GDM1 (cell line): Measurements from ENCODE around the gene HDAC4.
"Not testable (repeated sequence)": the region's sequence is repeated elsewhere in the genome, so short reads cannot be mapped to it uniquely, and the experiment has no call there.

Source experiments
- DNase-seq: peaks from one replicate; lab custom pipeline; 2025; lab: John Stamatoyannopoulos, UW

Gene HDAC4

DNA sequence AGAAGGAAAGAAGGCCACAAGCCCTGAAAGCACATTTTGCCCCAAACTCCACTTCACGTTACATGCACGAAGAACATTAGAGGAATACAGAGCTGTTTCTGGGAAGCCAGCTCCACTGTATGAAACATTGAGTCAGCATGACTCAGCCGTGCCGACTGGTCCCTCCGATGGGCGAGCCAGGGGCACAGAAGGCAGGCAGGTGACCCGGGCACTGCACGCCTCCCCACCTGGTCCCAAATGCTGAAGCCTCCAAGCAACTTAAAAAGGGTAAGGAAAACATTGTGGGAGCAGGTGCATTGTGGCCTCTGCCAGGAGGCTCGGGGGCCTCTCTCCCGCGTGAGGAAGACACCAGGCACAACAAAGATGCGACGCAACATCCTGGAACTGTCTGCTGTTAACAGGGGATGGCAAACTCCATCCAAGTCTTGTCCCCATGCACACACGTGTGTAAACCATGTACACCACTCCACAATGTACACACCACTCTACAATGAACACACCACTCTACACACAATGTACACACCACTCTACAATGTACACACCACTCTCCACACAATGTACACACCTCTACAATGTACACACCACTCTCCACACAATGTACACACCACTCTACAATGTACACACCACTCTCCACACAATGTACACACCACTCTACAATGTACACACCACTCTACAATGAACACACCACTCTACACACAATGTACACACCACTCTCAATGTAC lies 120.4 kb downstream of the HDAC4 start:
- DNase-seq = not testable (repeated sequence)

DNA sequence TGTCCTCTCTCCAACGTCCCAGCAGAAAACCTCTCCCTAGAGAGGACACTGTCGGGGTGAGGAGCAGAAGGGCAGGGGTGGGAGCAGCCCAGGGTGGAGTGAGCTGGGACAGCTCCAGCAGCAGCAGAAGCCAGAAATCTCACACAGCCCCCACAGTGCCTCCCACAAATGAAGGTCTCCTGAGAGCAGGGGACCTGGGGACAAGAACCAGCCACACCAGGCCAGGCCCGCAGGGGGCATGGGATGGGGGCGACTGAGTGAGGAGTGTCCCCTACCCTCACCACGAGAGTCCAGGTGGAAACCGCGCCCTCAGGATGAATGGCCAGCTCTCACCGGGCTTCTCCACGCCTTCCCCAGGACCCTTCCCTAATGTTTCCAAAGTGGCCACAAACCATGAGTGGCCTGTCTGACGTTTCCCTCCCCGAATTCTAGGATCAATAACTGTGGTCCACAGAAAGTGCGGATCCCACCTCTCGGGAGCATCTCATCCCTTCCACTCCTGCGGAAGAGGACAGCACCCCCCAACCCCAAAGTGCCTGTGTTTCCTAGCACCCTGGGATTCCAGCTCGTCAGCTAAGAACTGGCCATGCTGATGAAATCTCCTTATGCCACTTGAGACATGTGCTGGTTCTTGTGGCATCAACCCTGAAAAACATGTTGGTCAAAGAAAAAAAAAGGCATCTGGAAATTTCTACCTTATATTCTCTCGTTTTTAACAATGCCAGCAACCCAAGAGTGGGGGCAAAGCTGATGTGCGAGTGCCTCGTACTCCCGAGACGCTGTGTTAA lies 121.1 kb downstream of the HDAC4 start:
- DNase-seq = no peak

DNA sequence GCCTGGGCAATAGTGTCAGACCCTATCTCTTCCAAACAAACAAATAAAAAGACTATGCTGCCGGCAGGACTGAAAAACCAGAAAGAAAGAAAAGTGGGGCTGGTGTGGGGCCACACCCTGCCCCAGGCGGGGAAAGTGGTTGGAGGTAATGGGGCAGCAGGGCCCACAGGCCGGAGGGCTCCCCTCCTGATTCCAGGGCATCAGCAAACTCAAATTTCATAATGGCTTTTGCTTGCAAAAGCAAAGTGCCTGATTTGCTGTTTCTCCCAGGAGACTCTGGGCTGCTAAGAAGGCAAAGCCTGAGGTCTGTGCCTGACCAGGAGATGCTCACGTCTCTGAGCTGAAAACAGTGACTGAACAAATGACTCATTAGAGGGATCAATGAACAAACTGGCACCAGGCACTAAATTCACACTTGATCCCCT lies 121.9 kb downstream of the HDAC4 start:
- DNase-seq = no peak

DNA sequence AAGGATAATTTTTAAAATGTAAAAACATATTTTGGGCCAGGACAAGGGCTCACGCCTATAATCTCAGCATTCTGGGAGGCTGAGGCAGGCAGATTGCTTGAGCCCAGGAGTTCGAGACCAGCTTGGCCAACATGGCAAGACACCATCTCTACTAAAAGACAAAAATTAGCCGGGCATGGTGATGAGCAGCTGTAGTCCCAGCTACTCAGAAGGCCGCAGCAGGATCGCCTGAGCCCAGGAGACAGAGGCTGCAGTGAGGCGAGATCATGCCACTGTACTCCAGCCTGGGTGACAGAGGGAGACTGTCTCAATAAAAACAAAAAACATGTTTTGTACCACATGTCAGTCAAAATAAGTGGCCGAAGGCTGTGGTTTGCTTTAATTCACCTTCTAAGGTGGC lies 122.5 kb downstream of the HDAC4 start:
- no peak for DNase-seq

DNA sequence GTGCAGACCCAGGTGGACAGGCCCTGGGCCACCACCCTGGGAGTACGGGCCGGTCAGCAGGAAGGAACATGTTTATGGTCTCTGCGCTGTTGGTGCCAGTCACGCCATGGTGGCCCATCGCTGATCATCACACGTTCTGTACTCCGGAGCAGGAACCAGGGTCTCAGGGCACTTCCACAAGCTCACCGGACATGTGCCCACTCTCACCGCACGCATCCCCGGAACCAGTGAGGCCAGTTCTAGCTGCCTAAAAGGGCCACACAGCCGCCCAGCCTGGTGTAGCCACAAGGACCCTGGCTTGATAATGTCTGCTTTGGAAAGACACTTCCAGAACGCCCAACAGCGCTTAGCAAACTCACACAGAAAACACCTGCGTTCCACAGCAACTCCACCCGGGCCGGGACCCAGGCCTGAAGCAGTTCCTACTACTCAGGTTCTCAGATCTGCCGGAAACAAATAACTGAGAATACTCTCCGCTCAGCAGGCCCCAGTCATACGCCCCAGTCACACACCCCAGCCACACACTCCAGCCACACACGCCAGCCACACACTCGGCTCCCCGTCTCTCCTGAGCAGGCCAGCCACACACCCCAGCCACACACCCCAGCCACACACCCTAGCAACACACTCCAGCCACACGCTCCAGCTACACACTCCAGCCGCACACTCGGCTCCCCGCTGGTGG lies 123.3 kb downstream of the HDAC4 start:
- no peak for DNase-seq

DNA sequence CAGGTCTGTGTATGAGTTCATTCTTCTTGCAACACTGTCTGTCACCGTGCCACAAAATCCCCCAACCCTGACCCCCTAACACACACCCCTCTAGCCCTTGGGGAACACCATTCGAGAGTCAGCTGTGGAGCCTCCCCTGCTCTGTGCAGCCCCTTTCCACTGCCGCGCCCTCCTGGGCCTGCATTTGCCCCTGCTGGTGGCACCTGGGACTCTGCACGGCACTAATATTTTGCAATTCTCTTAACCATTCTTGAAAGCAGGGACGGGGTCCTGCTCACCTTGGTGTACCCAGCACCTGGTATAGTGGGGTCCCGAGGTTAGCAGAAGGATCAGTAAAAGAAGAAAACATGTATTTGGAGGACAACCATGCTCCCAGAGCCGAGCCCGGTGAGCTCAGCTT lies 124.0 kb downstream of the HDAC4 start:
- DNase-seq = no peak

DNA sequence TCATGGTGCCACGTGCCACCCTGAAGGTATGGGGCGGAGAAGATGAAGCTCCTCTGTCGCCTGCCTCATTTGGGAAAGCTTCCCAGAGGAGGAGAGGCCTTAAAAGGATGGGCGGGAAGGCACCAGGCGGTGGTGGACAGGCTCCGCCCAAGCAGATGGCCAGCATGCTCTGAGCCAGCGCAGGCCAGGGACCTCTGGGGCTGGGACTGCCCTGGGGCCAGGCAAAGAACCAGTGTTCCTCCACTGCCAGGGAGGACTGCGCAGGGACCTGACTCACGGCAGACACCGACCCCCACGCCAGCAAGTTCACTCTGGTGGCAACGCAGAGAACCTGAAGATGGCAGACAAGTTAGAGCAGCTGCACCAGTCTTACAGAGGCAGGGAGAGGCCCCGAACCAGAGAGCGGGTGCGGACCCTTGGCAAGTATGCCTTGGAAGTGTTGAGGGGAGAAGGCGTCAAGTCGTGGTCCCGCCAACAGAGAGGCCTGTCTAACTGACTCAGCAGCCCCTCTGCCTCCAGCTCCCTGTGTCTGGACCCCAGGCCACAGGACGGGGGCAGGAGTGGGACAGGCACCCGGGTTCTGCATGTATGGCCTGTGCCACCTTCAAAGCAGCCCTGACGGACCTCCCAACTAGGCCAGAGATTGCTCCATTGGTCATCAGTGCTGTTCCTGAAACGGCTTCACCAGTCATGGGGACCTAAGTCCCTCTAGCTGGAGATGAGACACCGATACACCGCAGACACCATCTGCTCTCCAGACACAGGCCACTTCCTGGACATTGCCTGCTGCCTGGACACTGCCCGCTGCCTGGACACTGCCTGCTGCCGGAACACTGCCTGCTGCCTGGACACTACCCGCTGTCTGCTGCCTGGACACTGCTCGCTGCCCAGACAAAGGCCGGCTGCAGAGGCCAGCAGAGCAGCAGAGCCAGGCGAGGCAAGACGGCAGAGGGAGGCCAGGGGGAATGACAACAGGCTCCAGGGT lies 124.7 kb downstream of the HDAC4 start:
- no peak for DNase-seq

DNA sequence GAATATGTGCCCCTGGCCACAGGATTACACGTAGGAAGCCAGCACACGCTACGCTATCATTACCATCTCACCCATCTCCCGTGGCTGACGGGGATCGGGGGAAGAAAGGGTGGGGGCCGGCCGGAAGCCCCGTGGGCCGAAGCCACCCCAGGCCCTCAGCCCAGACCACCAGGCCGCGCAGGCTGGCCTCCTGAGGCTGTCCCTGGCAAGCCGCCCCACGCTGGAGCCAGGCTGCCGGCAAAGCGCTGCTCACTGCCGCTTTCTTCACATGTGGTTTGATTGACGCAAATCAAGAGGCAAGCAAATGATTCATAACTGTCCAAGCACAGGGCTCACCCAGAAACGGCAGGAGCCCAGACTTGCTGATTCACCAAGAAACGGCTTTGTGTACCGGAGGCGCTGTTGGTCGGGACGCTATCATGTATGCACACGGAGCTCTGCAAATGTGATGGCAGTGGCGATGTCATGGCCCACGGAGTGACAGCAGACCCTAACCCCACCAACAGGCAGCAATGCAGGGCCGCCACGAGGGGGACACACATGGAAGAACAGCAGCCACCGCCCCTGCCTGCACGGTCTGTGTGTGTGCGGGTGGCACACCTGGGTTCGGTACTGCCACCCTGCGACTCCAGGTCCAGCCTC lies 125.7 kb downstream of the HDAC4 start:
- peak; percentile 73 for DNase-seq

DNA sequence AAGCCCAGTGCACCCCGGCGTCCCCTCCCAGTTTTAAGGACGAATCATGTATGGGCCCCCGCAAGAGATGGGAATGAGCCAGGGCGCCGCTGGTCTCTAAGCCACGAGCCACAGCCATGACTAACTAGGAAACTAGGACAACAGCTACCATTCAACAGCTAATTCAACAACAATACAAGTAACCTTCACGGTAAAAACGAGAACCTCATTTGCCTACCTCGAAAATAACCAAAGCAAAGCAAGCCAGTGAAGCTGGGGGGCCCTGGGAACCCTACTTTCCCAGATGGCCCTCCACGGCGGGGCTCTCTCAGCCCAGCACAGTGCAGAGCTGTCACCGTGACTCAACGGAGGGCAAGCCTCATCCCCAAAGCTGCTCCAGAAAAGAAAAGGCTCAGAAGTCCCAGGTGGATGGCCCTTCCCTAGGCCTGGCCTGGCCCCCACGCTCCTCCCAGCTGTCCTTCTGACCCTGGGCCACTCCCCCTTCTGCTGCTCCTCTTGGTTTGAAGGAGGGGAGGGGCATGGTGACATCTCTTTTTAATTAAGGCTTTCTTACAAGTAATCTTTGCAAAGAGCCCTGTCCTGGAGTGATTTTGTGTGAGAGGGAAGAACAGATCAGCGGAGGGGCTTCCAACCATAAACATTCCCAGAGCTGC lies 126.3 kb downstream of the HDAC4 start:
- no peak for DNase-seq

DNA sequence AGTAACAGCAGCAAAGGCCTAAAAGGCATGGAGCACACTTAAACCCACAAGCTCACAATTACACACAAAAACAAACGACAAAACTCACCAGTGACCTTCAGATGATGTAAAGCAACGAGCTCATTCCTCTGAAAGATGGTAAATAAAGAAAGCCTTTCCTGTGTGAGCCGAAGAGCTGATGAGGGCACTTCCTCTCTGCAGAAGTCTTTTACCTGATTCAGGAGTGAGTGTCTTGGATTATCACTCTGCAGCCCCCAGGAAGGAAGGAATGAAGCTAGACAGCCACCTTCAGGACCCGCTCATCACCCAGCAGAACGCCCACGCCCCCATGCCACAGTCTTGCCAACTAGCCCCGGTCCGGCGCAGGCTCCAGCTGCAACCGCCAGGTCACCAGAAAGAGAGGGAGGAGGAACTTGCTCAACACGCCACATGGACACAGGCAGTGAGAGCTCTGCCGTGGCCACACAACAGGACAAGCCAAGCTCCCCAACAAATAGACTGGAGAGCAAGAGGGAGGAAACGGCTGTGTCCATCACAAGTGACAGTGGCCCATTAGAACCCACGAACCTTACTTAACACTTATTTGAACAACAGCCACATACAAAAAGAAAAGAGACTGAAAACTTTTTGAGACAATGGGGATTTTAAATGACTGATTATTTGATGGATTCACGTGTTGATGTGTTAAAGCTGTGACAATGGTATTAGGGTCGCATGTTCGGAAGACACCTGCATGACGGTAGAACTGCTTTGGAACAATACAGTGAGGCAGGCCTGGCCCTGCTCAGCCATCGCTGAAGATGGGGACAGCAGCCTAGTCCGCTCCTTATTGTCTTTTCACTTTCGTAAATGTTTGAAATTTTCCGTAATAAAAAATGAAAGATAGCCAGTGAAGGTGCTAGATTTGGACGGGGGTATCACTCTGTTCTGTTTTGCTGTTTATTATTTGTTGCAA lies 127.3 kb downstream of the HDAC4 start:
- DNase-seq = no peak

DNA sequence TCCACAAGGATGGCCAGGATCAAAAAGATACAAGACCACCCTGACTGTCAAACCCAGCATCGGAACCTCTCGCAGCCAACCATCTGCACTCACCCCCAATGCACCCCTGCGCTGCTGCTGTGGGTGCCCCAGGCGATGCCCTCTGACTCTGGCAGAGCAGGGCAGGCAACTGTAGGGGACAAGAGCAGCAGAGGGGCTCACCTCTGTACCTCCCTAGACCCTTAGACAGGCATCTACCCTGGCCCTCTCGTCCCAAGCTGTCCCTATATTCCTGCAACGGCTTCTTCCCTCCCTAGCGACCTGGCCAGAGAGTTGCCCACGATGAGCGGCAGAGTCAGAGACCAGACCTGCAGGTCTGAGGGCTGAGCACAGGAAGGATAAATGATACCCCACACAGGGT lies 128.2 kb downstream of the HDAC4 start:
- DNase-seq = no peak

DNA sequence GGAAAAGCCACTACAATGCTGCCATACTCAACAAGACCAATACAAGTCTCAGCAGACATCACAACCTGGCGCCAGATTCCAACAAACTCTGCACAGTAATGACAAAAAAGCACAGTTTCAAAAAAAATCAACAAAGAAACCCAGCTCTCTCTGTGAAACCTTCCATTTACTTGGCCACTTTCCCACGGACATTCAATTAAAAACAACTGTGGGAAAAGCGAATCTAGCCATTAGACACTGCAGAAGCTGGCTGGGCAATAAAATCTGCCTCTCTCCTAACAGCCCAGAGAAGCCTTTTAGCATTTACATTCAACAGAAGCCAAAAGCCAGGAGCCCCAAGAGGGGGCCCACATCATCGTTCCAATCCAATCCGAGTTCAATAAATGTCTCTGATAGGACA lies 128.9 kb downstream of the HDAC4 start:
- no peak for DNase-seq

DNA sequence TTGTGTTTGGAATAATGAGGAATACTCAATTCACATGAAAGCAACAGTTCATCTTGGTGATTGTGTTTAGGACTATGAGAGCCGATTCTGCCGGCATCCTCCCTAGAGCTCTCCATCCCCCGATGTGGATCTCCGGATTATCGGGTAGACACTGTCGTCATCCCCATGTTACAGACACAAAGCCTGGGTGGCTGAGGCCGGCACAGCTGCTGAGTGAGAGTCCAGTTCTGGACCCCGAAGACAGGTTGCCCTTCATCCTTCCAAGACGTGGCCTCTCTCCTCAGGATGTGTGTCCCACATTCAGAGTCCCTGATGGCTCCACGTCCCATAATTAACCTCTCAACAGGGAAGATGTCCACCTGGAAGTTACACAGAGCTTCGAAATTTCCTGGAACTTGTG lies 129.3 kb downstream of the HDAC4 start:
- no peak for DNase-seq

DNA sequence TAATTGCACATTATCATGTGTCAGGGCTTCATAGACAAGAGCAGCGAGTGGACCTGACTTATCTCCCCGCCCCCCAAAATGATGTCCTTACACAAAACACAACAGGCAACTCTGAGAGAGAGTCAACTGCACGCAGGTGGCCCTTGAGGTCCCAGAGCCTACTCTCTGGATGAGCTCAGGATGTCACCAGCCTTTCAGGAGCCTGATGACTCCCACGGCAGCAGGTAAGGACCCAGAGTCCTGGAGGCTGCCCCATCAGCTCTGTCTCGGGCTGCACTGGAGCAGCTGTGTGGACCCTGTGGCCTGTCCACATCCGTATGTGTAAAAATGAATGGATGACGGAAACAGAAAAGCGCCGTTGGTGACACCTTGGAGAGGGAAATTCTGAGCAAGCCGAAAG lies 130.9 kb downstream of the HDAC4 start:
- no peak for DNase-seq

DNA sequence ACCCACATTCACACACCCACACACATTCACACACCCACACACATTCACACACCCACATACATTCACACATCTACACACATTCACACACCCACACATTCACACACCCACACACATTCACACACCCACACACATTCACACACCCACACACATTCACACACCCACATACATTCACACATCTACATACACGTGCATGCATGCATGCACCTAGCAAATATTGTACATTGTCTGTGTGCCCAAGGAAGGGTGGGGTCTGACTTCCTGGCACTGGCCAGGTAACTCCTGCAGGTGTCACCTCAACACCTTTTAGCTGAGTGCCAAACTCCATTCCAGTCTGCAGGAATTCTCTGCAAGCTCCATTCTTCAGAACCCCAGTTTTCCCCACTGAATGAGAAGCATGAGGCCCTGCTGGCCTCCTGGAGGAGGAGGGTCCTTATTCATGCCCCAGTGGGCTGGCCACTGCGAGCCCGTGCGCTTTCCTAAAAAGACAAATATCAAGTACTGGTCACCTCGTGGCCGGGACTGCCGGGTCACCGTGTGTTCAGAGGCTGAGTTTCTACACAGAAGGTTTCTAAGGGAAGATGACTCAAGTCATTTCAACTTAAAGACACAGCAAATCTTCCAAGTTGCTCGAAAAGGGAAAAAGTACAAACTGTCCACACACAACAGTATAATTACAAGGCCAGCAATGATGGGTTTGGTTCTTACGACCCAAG lies 131.5 kb downstream of the HDAC4 start:
- no peak for DNase-seq

DNA sequence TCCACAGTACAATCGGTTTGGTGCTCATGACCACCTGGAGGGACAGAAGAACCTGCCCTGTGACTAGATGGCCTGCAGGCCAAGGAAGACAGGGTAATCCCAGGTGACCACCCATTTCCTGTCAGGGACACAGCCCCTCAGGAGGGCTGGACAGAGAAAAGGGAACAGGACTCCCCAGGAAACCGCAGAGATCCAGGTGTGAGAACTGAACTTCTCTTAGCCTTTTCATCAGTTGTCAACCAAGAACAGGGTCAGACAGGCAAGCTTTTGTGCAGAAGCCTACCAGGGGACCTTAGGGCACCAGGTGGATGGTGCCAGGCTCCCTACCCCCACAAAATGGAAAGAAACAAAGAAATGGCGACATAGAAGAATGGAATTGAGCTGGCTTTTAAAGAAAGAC lies 132.3 kb downstream of the HDAC4 start:
- no peak for DNase-seq

DNA sequence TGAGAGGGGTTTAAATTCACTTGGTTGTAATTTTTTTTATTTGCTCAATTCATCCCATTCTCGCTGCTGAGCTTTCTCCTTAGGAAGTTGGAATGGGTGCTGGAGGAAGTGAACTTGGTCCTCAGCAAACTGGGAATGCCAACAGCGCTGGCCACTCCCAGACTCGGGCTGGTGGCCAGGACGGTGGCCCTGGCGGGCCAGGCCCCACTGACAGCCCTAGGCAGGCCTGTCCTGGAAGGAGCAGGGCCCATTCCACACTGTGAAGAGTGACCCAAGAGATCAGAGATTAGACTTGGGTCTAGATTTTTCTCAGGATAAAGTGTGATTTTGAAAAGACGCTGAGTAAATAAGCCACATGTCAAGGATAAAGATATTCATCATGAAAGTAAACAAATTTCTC lies 132.7 kb downstream of the HDAC4 start:
- DNase-seq = no peak

DNA sequence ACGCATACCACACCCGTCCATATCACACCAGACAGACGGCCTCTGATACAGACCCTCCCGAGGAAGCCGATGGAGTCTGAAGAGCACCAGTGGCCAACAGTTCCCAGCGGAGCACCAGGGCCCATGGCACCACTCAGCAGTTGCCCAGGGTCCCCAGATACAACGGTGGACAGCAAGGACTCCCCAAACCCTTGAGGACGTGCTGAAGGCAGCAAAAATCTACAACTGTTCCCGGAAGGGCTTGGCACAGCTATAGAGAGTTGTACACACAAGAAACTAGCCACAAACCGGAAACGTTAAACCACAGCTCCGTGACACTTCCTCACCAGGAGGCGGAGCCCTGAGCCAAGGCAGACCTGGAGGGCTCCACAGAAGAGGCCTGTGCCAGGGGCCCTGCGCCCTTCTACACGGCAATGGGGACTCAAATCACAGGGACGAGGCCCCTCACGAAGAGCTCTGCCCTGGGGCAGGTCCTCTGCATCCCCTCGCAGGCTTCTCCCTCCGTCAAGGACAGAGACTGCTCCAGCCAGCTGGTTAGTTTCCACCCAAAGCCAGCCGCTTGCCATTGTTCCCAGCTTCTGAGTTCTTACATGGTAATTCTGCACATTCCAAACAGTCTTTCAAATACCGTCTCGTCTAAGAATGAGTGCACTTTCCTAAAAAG lies 133.4 kb downstream of the HDAC4 start:
- peak; percentile 80 for DNase-seq
